ENCODE results near the gene GMDS.

GRCh38 chr6:1611322-1611571, 634.2 kb downstream of the GMDS start:
- TF ChIP-seq EZH2 (IDR thresholded peaks at IDR 0.05; ENCODE audit: insufficient read depth, poor library complexity, severe bottlenecking) (no peak), EZH2phosphoT487 (IDR thresholded peaks at IDR 0.05; ENCODE audit: insufficient read depth, low read depth) (no peak)
